HEK293 (cell line): ENCODE results near the gene POLQ.

Source experiments
- CTCF ChIA-PET: fragments of 350-600 bp; formaldehyde crosslinking; extraction: SDS; loops from one replicate; lab custom pipeline; 2021; ENCODE audit warnings: antibody characterized with exemption; lab: Yijun Ruan, JAX
- POLR2A ChIA-PET: fragments of 300-600 bp; formaldehyde crosslinking; extraction: SDS; loops from one replicate; lab custom pipeline; 2020; ENCODE audit warnings: antibody characterized with exemption, inconsistent platforms; lab: Yijun Ruan, JAX
- H3K27ac ChIP-seq: fragments of 200-500 bp; sonication (Bioruptor generic); 2 replicates; pipeline ENCODE4 v1.5.1; 2014; ENCODE audit warnings: low read depth, low read length, control low read depth, inconsistent platforms; ENCODE audit errors: extremely low read depth
- H3K36me3 ChIP-seq, 2 experiments: fragments of 200-500 bp in 1 of 2; sonication (Bioruptor generic) in 1 of 2; 1 replicate in 1 of 2; 2 replicates in 1 of 2; pipeline ENCODE4 v1.5.1; 2014 to 2017; ENCODE audit warnings: inconsistent platforms in 2 of 2, low read length in 2 of 2; ENCODE audit not compliant: control insufficient read depth in 2 of 2, insufficient read depth in 1 of 2
- H3K4me1 ChIP-seq: fragments of 200-500 bp; sonication (Bioruptor generic); 2 replicates; pipeline ENCODE4 v1.5.1; 2014; ENCODE audit warnings: mild to moderate bottlenecking, low read length, inconsistent platforms; ENCODE audit not compliant: control insufficient read depth, insufficient read depth
- H3K4me3 ChIP-seq: 2 replicates; pipeline ENCODE4 v1.5.1; 2011; ENCODE audit warnings: low read depth, mild to moderate bottlenecking, control low read depth, low read length, moderate library complexity
- H3K9me3 ChIP-seq: fragments of 200-500 bp; sonication (Bioruptor generic); 2 replicates; pipeline ENCODE4 v1.5.1; 2014; ENCODE audit warnings: low read depth, low read length, inconsistent platforms; ENCODE audit not compliant: control insufficient read depth, insufficient read depth
- CTCF ChIP-seq: fragments of 450-650 bp; formaldehyde crosslinking; IDR thresholded peaks from 2 replicates; pipeline ENCODE4 v1.5.1; 2016; ENCODE audit warnings: missing biosample characterization, missing genetic modification characterization
- PRDM1 ChIP-seq: fragments of 450-650 bp; formaldehyde crosslinking; IDR thresholded peaks from 2 replicates; pipeline ENCODE4; 2016; ENCODE audit warnings: missing biosample characterization, missing genetic modification characterization
- TCF7L2 ChIP-seq: IDR thresholded peaks from 2 replicates; pipeline ENCODE4 v1.6.1; 2011; ENCODE audit warnings: low read depth, mild to moderate bottlenecking, inconsistent platforms, low read length, moderate library complexity, borderline replicate concordance
- ZBTB1 ChIP-seq: fragments of 450-650 bp; formaldehyde crosslinking; IDR thresholded peaks from 2 replicates; pipeline ENCODE4 v1.5.1; 2016; ENCODE audit warnings: missing biosample characterization, missing genetic modification characterization
- ZBTB6 ChIP-seq: fragments of 450-650 bp; formaldehyde crosslinking; IDR thresholded peaks from 2 replicates; pipeline ENCODE4 v1.5.1; 2017; ENCODE audit warnings: missing biosample characterization, missing genetic modification characterization
- ZIC2 ChIP-seq: fragments of 450-650 bp; formaldehyde crosslinking; IDR thresholded peaks from 2 replicates; pipeline ENCODE4 v1.5.1; 2016; ENCODE audit warnings: missing biosample characterization, missing genetic modification characterization
- ZNF132 ChIP-seq: fragments of 450-650 bp; formaldehyde crosslinking; IDR thresholded peaks from 2 replicates; pipeline ENCODE4 v1.5.1; 2017; ENCODE audit warnings: missing biosample characterization, missing genetic modification characterization, borderline replicate concordance
- ZNF138 ChIP-seq: fragments of 450-650 bp; formaldehyde crosslinking; IDR thresholded peaks from 2 replicates; pipeline ENCODE4 v1.5.1; 2016; ENCODE audit warnings: missing biosample characterization, missing genetic modification characterization, borderline replicate concordance
- ZNF184 ChIP-seq: fragments of 450-650 bp; IDR thresholded peaks from 2 replicates; pipeline ENCODE4 v1.5.1; 2018; ENCODE audit warnings: missing biosample characterization, mild to moderate bottlenecking, missing genetic modification characterization
- ZNF221 ChIP-seq: fragments of 450-650 bp; formaldehyde crosslinking; IDR thresholded peaks from 2 replicates; pipeline ENCODE4 v1.5.1; 2017; ENCODE audit warnings: missing biosample characterization, missing genetic modification characterization, borderline replicate concordance
- ZNF324 ChIP-seq: fragments of 450-650 bp; formaldehyde crosslinking; IDR thresholded peaks from 2 replicates; pipeline ENCODE4 v1.5.1; 2016; ENCODE audit warnings: missing biosample characterization, missing genetic modification characterization
- ZNF416 ChIP-seq: fragments of 450-650 bp; formaldehyde crosslinking; IDR thresholded peaks from 2 replicates; pipeline ENCODE4 v1.5.1; 2016; ENCODE audit warnings: missing biosample characterization, missing genetic modification characterization
- ZNF514 ChIP-seq: fragments of 450-650 bp; formaldehyde crosslinking; IDR thresholded peaks from 2 replicates; pipeline ENCODE4 v1.5.1; 2016; ENCODE audit warnings: missing biosample characterization, missing genetic modification characterization
- ZNF521 ChIP-seq: fragments of 450-650 bp; formaldehyde crosslinking; IDR thresholded peaks from 2 replicates; pipeline ENCODE4 v1.5.1; 2017; ENCODE audit warnings: missing biosample characterization, mild to moderate bottlenecking, missing genetic modification characterization
- ZNF555 ChIP-seq: fragments of 450-650 bp; formaldehyde crosslinking; conservative IDR thresholded peaks from 2 replicates; pipeline ENCODE4 v1.5.1; 2017; ENCODE audit warnings: missing biosample characterization, mild to moderate bottlenecking, missing genetic modification characterization, inconsistent platforms
- ZNF558 ChIP-seq: fragments of 450-650 bp; formaldehyde crosslinking; IDR thresholded peaks from 2 replicates; pipeline ENCODE4 v1.5.1; 2016; ENCODE audit warnings: missing biosample characterization, missing genetic modification characterization
- ZNF624 ChIP-seq: fragments of 450-650 bp; formaldehyde crosslinking; IDR thresholded peaks from 2 replicates; pipeline ENCODE4 v1.5.1; 2017; ENCODE audit warnings: missing biosample characterization, missing genetic modification characterization
- ZNF664 ChIP-seq: fragments of 450-650 bp; formaldehyde crosslinking; IDR thresholded peaks from 2 replicates; pipeline ENCODE4 v1.5.1; 2016; ENCODE audit warnings: missing biosample characterization, missing genetic modification characterization
- ZNF76 ChIP-seq: fragments of 450-650 bp; formaldehyde crosslinking; IDR thresholded peaks from 2 replicates; pipeline ENCODE4; 2016; ENCODE audit warnings: low read depth, missing biosample characterization, missing genetic modification characterization, borderline replicate concordance
- TF ChIP-seq, protein P1 (sequence below): fragments of 450-650 bp; formaldehyde crosslinking; IDR thresholded peaks from 2 replicates; pipeline ENCODE4 v1.5.1; 2017; ENCODE audit warnings: missing biosample characterization, mild to moderate bottlenecking, missing genetic modification characterization, moderate library complexity
- TF ChIP-seq, protein P2 (sequence below): fragments of 450-650 bp; formaldehyde crosslinking; IDR thresholded peaks from 2 replicates; pipeline ENCODE4 v1.5.1; 2016; ENCODE audit warnings: missing biosample characterization, missing genetic modification characterization
- TF ChIP-seq, protein P3 (sequence below): fragments of 450-650 bp; formaldehyde crosslinking; IDR thresholded peaks from 2 replicates; pipeline ENCODE4 v1.5.1; 2016; ENCODE audit warnings: missing biosample characterization, missing genetic modification characterization

The POLQ gene

DNA sequence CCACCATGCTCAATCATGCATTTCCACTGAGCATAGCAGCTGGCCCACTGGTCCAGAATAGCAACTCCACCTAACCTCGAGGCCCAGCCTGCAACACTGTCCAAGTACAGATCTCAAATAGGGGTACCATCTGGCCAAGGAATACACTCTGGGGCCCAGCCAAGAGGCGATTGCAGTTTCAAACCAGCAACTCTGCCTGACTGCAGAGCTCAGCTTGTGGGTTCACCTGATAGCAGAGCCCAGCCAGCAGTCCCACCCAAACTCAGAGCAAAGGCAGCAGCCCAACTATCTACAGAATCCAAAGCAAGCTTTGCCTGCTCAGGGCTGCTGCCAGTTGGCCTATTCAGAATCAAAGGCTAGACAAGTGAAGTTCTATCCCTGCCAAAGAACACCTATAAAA is 30.5 kb downstream of the POLQ start:
- ChIA-PET CTCF (no interaction called here), POLR2A (no interaction called here)
- H3K9me3 ChIP-seq, result no peaks in the 10 kb centered on the region
- no peak overlapping the region for H3K27ac ChIP-seq
- H3K4me1 ChIP-seq, result no peaks in the 10 kb centered on the region
- H3K4me3 ChIP-seq, result no peak overlapping the region
- peaks cover under 1 to 60% of the 10 kb centered on the region in 2 experiments; a peak in 2 of 3 replicates for H3K36me3 ChIP-seq
- no peak for TF ChIP-seq ZNF514 (tag by site-specific recombination)
- TF ChIP-seq, protein P1, sequence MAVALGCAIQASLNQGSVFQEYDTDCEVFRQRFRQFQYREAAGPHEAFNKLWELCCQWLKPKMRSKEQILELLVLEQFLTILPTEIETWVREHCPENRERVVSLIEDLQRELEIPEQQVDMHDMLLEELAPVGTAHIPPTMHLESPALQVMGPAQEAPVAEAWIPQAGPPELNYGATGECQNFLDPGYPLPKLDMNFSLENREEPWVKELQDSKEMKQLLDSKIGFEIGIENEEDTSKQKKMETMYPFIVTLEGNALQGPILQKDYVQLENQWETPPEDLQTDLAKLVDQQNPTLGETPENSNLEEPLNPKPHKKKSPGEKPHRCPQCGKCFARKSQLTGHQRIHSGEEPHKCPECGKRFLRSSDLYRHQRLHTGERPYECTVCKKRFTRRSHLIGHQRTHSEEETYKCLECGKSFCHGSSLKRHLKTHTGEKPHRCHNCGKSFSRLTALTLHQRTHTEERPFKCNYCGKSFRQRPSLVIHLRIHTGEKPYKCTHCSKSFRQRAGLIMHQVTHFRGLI (tag by site-specific recombination), result peak; percentile 58; the same call in 1 of the 2 replicates

GRCh38 chr3:121514496-121514895 is 31.3 kb downstream of the POLQ start:
- TF ChIP-seq ZNF521 (tag by site-specific recombination), result no peak
- TF ChIP-seq ZNF664 (tag by site-specific recombination), result no peak
- TF ChIP-seq ZNF555 (tag by site-specific recombination), result no peak
- TF ChIP-seq CTCF (tag by site-specific recombination), result no peak
- no peak for TF ChIP-seq ZNF416
- no peak for TF ChIP-seq ZNF558 (tag by site-specific recombination)
- no peak for TF ChIP-seq ZNF76 (tag by site-specific recombination)
- no peak for TF ChIP-seq TCF7L2
- TF ChIP-seq ZBTB6, result no peak
- TF ChIP-seq PRDM1 (tag by site-specific recombination), result no peak
- TF ChIP-seq, protein P2, sequence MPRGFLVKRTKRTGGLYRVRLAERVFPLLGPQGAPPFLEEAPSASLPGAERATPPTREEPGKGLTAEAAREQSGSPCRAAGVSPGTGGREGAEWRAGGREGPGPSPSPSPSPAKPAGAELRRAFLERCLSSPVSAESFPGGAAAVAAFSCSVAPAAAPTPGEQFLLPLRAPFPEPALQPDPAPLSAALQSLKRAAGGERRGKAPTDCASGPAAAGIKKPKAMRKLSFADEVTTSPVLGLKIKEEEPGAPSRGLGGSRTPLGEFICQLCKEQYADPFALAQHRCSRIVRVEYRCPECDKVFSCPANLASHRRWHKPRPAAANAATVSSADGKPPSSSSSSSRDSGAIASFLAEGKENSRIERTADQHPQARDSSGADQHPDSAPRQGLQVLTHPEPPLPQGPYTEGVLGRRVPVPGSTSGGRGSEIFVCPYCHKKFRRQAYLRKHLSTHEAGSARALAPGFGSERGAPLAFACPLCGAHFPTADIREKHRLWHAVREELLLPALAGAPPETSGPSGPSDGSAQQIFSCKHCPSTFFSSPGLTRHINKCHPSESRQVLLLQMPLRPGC (tag by site-specific recombination), result no peak
- CTCF ChIA-PET, result no interaction called here

DNA sequence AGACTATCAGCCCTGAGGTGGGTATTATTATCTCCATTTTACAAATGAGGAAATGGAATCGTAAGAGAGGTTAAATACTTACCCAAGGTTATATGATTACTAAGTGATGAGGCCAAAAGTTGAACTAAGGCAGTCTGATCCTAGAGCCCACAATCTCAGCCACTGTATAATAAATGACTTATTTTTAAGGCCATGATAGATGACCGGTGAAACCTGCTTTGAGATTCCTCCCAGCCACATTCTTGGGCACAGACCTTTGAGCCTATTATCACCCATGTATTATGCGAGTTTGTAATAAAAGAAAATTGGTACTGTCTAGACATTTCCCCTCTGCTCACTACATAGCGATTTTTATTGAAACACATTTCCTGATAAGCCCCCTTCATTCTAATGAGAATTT is 37.4 kb downstream of the POLQ start:
- no peak overlapping the region for H3K4me3 ChIP-seq
- ChIA-PET POLR2A (no interaction called here), CTCF (no interaction called here)
- H3K27ac ChIP-seq, result no peak overlapping the region
- H3K4me1 ChIP-seq, result no peaks in the 10 kb centered on the region
- H3K36me3 ChIP-seq, result peaks cover 7 to 57% of the 10 kb centered on the region in 2 experiments; a peak in 2 of 3 replicates
- no peaks in the 10 kb centered on the region for H3K9me3 ChIP-seq
- TF ChIP-seq ZNF132 (tag by site-specific recombination) (no peak), ZNF138 (tag by site-specific recombination) (no peak), ZNF184 (tag by site-specific recombination) (no peak), ZNF221 (tag by site-specific recombination) (no peak), ZIC2 (no peak), ZNF624 (tag by site-specific recombination) (no peak), ZNF514 (tag by site-specific recombination) (no peak), ZNF324 (tag by site-specific recombination) (no peak), ZBTB1 (tag by site-specific recombination) (no peak)
- TF ChIP-seq, protein P3, sequence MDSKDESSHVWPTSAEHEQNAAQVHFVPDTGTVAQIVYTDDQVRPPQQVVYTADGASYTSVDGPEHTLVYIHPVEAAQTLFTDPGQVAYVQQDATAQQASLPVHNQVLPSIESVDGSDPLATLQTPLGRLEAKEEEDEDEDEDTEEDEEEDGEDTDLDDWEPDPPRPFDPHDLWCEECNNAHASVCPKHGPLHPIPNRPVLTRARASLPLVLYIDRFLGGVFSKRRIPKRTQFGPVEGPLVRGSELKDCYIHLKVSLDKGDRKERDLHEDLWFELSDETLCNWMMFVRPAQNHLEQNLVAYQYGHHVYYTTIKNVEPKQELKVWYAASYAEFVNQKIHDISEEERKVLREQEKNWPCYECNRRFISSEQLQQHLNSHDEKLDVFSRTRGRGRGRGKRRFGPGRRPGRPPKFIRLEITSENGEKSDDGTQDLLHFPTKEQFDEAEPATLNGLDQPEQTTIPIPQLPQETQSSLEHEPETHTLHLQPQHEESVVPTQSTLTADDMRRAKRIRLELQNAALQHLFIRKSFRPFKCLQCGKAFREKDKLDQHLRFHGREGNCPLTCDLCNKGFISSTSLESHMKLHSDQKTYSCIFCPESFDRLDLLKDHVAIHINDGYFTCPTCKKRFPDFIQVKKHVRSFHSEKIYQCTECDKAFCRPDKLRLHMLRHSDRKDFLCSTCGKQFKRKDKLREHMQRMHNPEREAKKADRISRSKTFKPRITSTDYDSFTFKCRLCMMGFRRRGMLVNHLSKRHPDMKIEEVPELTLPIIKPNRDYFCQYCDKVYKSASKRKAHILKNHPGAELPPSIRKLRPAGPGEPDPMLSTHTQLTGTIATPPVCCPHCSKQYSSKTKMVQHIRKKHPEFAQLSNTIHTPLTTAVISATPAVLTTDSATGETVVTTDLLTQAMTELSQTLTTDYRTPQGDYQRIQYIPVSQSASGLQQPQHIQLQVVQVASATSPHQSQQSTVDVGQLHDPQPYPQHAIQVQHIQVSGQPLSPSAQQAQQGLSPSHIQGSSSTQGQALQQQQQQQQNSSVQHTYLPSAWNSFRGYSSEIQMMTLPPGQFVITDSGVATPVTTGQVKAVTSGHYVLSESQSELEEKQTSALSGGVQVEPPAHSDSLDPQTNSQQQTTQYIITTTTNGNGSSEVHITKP (tag by site-specific recombination), result no peak

More at GRCh38 chr3:121514496-121514895, 31.3 kb downstream of the POLQ start:
- POLR2A ChIA-PET, result no interaction called here
- Histone ChIP-seq H3K4me1 (no peaks in the 10 kb centered on the region), H3K9me3 (no peaks in the 10 kb centered on the region), H3K4me3 (no peak overlapping the region), H3K27ac (no peak overlapping the region), H3K36me3 (peaks cover 3 to 59% of the 10 kb centered on the region in 2 experiments; a peak in 2 of 3 replicates)
